GM10266 (cell line): ENCODE data around the gene KRTAP1-4.

ENCODE experiments used
- DNase-seq: peaks from one replicate; pipeline ENCODE4 v3.0.0; 2012; ENCODE audit errors: extremely low spot score
- CTCF ChIP-seq: IDR thresholded peaks from 2 replicates; pipeline ENCODE4 v1.5.1; 2012; ENCODE audit warnings: mild to moderate bottlenecking, low read depth; ENCODE audit not compliant: control insufficient read depth, insufficient read depth; ENCODE audit errors: missing control alignments

KRTAP1-4 gene

DNA sequence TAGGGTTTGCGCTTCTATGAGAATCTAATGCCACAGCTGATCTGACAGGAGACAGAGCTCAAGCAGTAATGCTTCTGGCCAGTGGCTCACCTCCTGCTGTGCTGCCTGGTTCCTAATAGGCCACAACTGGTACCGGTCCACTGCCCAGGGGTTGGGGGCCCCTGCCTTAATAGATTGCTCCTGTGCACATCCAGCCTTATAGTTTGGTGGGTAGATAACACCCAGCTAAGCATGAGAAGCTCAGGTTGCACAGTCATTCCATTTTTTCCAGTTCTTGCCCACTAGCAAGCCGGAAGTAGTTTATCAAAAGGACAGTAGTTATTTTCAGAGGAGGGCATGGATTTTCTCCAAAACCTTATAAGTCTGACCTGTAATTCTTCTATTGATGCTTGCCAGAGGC lies 10.6 kb downstream of the KRTAP1-4 start:
- no peak for TF ChIP-seq CTCF
- DNase-seq, result no peak

DNA sequence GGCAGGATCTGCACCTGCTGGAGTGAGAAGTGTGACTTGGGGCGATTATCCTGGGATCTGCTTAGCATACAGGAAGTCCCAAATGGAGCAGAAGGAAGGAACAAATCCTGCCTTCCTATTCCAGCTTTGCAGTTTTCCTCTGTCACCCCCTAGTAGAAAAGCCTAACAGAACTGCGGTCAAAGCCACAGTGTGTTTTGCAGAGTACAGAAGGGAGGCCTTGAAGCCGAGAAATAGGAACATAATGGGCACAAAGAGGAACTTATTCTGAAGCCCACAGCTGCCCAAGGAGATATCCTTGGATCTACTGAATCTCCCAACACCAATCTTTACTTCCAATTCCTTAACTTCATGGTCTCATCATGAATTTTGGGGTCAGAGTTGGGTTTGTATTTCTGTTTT lies 11.5 kb downstream of the KRTAP1-4 start:
- DNase-seq, result no peak
- no peak for TF ChIP-seq CTCF

DNA sequence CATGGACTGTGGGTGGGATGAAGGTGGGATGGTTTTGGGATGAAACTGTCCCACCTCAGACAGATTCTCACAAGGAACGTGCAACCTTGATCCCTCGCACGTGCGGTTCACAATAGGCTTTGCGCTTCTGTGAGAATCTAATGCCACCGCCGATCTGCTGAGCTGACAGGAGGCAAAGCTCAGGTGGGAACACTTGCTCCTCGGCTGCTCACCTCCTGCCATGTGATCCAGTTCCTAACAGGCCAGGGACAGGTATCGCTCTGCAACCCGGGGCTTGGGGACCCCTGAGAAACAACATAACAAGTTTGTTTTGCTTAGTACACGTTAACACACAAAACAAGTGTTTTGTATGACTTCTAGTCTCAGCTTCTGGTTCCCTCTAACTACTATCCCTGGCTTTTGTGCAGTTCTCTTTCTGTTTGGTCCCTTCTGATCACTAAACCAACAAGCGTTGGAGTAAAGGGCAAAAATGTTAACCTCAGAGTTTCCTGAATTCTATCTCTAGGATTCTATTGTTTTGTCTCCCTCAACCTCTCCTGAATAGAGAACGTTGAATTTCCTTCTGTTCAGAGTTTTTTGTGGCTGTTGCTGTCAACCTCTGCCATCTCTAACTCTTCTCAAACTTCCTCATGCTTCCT lies 13.3 kb downstream of the KRTAP1-4 start:
- no peak for TF ChIP-seq CTCF
- DNase-seq, result no peak

- no peak for TF ChIP-seq CTCF
- DNase-seq, result no peak
Observed at GRCh38 chr17:41015454-41015853, 14.5 kb downstream of the KRTAP1-4 start.

DNA sequence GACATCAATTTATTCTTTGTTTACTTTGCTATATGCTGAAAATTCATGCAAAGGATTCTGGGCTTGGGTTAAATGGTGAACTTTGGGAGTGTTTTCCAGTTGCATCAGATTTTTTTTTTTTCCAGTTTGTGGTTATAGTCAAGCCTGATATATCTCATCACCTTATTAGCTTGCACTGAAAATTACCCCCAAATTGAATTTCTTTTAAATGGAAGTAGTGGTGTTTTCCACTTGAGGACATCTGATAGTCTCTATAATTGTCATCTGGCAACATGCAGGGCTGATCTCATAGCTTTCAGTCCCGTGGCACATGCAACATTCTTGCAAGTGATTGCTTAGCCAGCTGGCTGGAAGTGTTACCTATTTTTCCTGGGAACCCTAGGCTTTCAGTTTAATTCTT lies 16.4 kb downstream of the KRTAP1-4 start:
- no peak for TF ChIP-seq CTCF
- no peak for DNase-seq

- no peak for DNase-seq
- no peak for TF ChIP-seq CTCF
Observed at GRCh38 chr17:41013181-41013580, 16.8 kb downstream of the KRTAP1-4 start.

GRCh38 chr17:41012326-41013120 lies 17.5 kb downstream of the KRTAP1-4 start:
- DNase-seq, result no peak
- TF ChIP-seq CTCF, result no peak
